RWPE2 (cell line): ENCODE measurements around the gene NACAD.

Experiments used
- ATAC-seq: fragments of 200-7000 bp; cut with Tn5 transposase; 3 replicates; pipeline ENCODE4 v1.9.1; 2021; ENCODE audit warnings: low read depth
- DNase-seq: peaks from one replicate; pipeline ENCODE4 v3.0.0-alpha.2; 2020; ENCODE audit warnings: low spot score
- H3K27ac ChIP-seq: fragments of 450-650 bp; 2 replicates; pipeline ENCODE4 v1.5.1; 2017; ENCODE audit warnings: mild to moderate bottlenecking; ENCODE audit not compliant: poor library complexity, severe bottlenecking
- H3K27me3 ChIP-seq: fragments of 250-450 bp; sonication (Bioruptor Pico); 2 replicates; pipeline ENCODE4 v1.5.1; 2021; ENCODE audit warnings: mild to moderate bottlenecking, moderate library complexity; ENCODE audit not compliant: insufficient read depth, poor library complexity, severe bottlenecking
- H3K36me3 ChIP-seq: fragments of 250-450 bp; sonication (Bioruptor Pico); 2 replicates; pipeline ENCODE4 v1.5.1; 2020; ENCODE audit warnings: low read depth, mild to moderate bottlenecking, moderate library complexity
- H3K4me1 ChIP-seq: fragments of 250-450 bp; sonication (Bioruptor Pico); 2 replicates; pipeline ENCODE4 v1.5.1; 2021; ENCODE audit warnings: mild to moderate bottlenecking, moderate library complexity; ENCODE audit not compliant: insufficient read depth, poor library complexity, severe bottlenecking
- H3K4me3 ChIP-seq: fragments of 250-450 bp; sonication (Bioruptor Pico); 2 replicates; pipeline ENCODE4 v1.5.1; 2021; ENCODE audit warnings: mild to moderate bottlenecking, moderate library complexity; ENCODE audit not compliant: severe bottlenecking
- H3K9me3 ChIP-seq: fragments of 250-450 bp; sonication (Bioruptor Pico); 2 replicates; pipeline ENCODE4 v1.5.1; 2021; ENCODE audit warnings: mild to moderate bottlenecking, moderate library complexity; ENCODE audit not compliant: severe bottlenecking
- TF ChIP-seq, protein P1 (sequence below): fragments of 450-650 bp; IDR thresholded peaks from one replicate; pipeline ENCODE4 v1.5.1; 2017; ENCODE audit warnings: mild to moderate bottlenecking, moderate library complexity; ENCODE audit not compliant: poor library complexity, severe bottlenecking

The NACAD gene

GRCh38 chr7:45055016-45055415 lies 33.8 kb downstream of the NACAD start:
- Histone ChIP-seq H3K27ac (no peak overlapping the region), H3K36me3 (peaks cover 5% of the 10 kb centered on the region), H3K9me3 (no peaks in the 10 kb centered on the region), H3K4me3 (no peak overlapping the region), H3K4me1 (no peaks in the 10 kb centered on the region), H3K27me3 (no peaks in the 10 kb centered on the region)
- DNase-seq (no peak), ATAC-seq (no peak)
- TF ChIP-seq, protein P1, sequence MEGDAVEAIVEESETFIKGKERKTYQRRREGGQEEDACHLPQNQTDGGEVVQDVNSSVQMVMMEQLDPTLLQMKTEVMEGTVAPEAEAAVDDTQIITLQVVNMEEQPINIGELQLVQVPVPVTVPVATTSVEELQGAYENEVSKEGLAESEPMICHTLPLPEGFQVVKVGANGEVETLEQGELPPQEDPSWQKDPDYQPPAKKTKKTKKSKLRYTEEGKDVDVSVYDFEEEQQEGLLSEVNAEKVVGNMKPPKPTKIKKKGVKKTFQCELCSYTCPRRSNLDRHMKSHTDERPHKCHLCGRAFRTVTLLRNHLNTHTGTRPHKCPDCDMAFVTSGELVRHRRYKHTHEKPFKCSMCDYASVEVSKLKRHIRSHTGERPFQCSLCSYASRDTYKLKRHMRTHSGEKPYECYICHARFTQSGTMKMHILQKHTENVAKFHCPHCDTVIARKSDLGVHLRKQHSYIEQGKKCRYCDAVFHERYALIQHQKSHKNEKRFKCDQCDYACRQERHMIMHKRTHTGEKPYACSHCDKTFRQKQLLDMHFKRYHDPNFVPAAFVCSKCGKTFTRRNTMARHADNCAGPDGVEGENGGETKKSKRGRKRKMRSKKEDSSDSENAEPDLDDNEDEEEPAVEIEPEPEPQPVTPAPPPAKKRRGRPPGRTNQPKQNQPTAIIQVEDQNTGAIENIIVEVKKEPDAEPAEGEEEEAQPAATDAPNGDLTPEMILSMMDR = no peak

DNA sequence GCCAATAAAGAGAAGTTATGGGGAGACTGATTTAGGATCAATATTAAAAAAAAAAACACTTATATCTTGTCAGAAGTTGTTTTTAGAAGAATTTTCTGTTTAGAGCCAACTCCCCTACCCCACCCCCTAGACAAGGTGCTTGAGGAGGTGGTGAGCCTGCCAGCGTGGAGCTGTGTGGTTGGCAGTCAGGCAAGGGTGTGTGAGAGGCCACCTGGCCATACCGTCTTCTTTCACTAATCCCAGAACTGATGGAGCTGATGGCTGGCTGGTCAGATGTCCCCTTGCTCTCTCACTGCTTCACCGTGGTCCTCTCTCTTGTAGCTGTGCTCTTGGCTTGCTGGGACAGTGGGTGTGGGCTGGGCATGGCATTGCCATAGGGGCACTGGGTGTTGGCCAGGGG lies 34.3 kb downstream of the NACAD start:
- H3K27me3 ChIP-seq = no peaks in the 10 kb centered on the region
- H3K36me3 ChIP-seq = peaks cover 10% of the 10 kb centered on the region
- DNase-seq (no peak), ATAC-seq (no peak)
- H3K27ac ChIP-seq = no peak overlapping the region
- TF ChIP-seq, protein P1 = no peak
- H3K9me3 ChIP-seq = no peaks in the 10 kb centered on the region
- H3K4me3 ChIP-seq = no peak overlapping the region
- no peaks in the 10 kb centered on the region for H3K4me1 ChIP-seq

GRCh38 chr7:45053941-45054340 lies 34.8 kb downstream of the NACAD start:
- no peaks in the 10 kb centered on the region for H3K4me1 ChIP-seq
- peaks cover 15% of the 10 kb centered on the region for H3K36me3 ChIP-seq

GRCh38 chr7:45053401-45053800 lies 35.4 kb downstream of the NACAD start:
- no peaks in the 10 kb centered on the region for H3K9me3 ChIP-seq
- no peaks in the 10 kb centered on the region for H3K4me1 ChIP-seq
- ATAC-seq (no peak), DNase-seq (no peak)
- no peak overlapping the region for H3K27ac ChIP-seq
- TF ChIP-seq, protein P1 = no peak
- no peak overlapping the region for H3K4me3 ChIP-seq
- peaks cover 16% of the 10 kb centered on the region for H3K36me3 ChIP-seq
- H3K27me3 ChIP-seq = no peaks in the 10 kb centered on the region

More at GRCh38 chr7:45053941-45054340, 34.8 kb downstream of the NACAD start:
- DNase-seq (no peak), ATAC-seq (no peak)
- Histone ChIP-seq H3K27ac (no peak overlapping the region), H3K9me3 (no peaks in the 10 kb centered on the region), H3K27me3 (no peaks in the 10 kb centered on the region), H3K4me3 (no peak overlapping the region)
- TF ChIP-seq, protein P1 = no peak

- Histone ChIP-seq H3K36me3 (peaks cover 22% of the 10 kb centered on the region), H3K27me3 (no peaks in the 10 kb centered on the region), H3K27ac (no peak overlapping the region), H3K4me3 (no peak overlapping the region), H3K4me1 (no peaks in the 10 kb centered on the region), H3K9me3 (no peaks in the 10 kb centered on the region)
- ATAC-seq (no peak), DNase-seq (no peak)
- TF ChIP-seq, protein P1 = no peak
Observed at GRCh38 chr7:45052011-45052410, 36.8 kb downstream of the NACAD start.
